EH (cell line): Measurements from ENCODE around the gene ZFHX2.
"Not testable (repeated sequence)": the region's sequence is repeated elsewhere in the genome, so short reads cannot be mapped to it uniquely, and the experiment has no call there.

Experiments used
- DNase-seq: peaks from one replicate; pipeline ENCODE4 v3.0.0-alpha.2; 2015; ENCODE audit warnings: low read depth

The ZFHX2 gene

GRCh38 chr14:23539248-23540140 lies 12.1 kb downstream of the ZFHX2 start:
- peak; percentile 51 for DNase-seq

DNA sequence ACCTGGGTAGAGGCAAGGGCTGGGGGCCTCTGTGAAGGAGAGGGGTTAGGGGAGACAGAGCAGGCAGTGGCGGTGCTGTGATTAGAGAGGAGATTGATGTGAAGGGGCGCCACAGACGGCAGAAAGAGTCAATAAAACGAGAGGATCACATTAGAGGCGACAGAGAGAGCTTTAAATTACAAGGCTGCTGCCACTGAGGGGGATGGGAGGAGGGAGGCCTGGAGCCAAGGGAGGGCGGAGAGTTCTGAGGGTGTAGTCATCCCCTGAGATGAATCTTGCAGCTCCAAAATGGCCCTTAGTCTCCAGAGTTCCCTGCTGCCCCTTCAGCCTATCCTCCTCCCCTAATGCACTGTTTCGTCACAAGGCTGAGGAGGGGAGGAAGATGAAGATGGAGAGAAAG lies 12.8 kb downstream of the ZFHX2 start:
- peak; percentile 56 for DNase-seq

- DNase-seq = no peak
Observed at GRCh38 chr14:23538050-23538718, 13.4 kb downstream of the ZFHX2 start.

DNA sequence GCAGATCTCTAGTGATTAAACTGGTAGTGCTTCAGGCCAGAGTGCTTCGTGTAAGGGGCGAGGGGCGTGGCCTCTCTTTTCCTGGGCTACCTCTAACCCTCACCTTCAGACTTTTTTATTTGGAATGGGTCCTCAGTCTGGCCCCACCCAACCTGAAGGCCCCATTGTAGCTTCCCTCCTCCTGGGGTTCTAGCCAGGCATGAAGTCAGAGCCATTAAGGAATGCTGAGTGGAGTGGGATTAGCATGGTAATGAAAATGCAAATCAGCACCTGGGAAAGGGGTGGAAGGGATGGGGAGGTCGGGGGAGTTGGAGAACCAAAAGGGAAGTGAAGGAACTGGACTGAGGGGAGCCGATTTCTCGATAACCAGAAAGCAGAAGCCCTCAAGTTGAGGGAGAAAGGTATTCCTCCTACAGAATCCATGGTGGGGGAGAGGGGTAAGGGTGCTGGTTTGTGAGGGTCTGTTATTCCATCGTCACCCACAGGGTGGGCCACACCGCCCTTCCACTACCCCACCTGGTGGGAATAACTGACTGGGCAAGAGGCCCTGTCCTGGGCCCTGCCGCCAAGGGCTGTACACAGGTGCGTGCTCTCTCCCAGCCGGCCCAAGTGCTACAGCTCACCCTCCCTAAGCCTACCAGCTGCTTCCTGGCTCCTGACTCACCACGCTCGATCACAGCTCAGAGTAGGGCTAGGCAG lies 14.1 kb downstream of the ZFHX2 start:
- DNase-seq = peak; percentile 29

- not testable (repeated sequence) for DNase-seq
Observed at GRCh38 chr14:23536906-23537305, 14.7 kb downstream of the ZFHX2 start.

- DNase-seq = no peak
Observed at GRCh38 chr14:23536494-23536893, 15.1 kb downstream of the ZFHX2 start.

GRCh38 chr14:23535943-23536342 lies 15.6 kb downstream of the ZFHX2 start:
- DNase-seq = no peak

DNA sequence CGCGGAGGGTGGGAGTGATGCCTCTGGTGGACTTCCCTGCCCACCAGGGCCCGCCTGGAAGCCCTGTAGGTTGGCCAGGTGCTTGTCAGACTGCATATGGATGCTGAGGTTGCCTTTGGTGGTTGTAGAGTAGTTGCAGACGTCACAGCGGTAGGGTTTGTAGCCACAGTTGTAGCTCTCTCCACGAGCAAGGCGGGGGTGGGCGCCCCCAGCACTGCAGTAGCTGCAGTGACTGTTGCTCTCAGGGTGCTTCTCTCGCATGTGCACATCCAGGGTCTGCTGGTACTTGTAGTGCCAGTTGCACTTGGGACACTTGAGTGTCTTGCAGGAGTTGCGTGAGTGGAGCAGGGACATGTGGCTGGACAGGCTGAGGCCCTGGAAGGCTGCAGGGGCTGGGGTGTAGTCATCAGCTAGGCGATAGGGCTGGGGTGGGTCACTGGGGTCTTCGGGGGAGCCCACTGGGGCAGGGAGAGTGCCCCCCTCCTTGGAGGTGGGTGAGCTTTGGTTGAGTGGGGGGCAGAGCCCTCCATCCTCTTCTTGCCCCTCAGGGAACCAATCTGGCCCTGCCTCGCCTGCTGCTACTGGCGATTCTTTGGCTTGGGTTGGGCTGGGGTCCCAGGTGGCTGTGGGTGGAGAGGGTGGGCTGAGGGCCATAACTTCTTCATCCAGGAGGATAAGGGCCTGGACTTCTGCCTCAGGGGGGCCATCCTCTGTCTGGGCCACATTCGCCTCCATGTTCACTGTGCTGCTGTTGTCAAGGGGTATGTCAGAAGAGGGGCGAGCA lies 17.7 kb downstream of the ZFHX2 start:
- no peak for DNase-seq

DNA sequence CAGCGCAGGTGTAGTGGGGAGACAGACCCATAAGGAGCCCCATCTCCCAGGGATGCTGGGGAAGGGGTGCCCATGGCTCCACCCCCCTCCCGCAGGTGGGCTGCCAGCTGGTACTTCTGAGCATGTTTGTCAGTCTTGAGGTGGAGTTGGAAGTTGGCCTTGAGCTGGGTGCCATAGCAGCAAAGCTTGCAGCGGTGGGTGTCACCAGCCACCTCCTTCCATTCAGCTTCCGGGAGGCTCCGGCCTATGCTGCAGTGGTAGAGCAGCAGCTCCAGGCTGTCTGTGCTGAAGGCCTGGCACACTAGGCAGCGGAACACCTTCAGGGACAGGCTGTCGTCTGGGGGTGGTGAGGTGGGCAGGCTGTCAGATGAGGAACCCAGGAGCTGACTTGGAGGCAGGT lies 18.9 kb downstream of the ZFHX2 start:
- no peak for DNase-seq

GRCh38 chr14:23531391-23531790 lies 20.2 kb downstream of the ZFHX2 start:
- DNase-seq = no peak

GRCh38 chr14:23530375-23531055 lies 21.1 kb downstream of the ZFHX2 start:
- peak; percentile 24 for DNase-seq

DNA sequence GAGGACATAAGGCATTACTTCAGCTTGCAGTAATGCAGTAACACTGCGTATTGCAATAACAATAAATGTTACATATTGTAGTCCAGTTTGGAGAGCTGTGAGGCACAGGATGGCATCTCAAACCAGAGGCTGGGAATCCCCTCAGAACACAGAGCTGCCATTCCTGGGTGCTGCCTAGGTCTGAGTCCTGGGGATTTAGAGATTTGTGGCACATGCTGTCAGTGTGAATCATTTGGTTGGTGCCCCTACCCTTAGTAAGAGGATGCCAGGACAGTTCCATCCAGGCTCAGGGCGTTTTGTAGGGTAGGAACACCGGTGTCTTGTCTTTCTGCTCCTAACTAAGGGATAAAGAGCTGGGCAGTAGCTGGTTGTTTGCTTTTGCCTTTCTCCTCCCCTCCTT lies 22.5 kb downstream of the ZFHX2 start:
- DNase-seq = no peak

- no peak for DNase-seq
Observed at GRCh38 chr14:23528555-23528954, 23.0 kb downstream of the ZFHX2 start.

DNA sequence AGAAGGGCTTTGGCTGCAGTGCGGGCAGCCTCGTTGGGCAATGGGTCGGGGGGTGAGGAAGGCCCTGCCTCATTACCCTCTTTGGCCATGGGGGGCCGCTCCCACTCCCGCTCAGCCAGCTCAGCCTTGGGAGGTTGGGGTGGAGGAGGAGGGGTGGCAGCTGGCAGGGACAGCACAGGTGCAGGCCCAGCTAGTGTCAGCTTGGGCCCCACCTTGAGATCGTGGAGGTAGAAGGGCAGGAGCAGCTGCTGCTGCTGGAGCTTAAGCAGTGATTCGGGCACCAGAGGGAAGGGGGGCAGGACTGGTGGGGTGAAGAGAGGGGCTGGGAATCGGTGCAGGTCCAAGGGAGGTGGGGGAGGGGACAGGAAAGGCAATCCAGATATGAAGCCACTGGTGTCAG lies 26.0 kb downstream of the ZFHX2 start:
- no peak for DNase-seq

DNA sequence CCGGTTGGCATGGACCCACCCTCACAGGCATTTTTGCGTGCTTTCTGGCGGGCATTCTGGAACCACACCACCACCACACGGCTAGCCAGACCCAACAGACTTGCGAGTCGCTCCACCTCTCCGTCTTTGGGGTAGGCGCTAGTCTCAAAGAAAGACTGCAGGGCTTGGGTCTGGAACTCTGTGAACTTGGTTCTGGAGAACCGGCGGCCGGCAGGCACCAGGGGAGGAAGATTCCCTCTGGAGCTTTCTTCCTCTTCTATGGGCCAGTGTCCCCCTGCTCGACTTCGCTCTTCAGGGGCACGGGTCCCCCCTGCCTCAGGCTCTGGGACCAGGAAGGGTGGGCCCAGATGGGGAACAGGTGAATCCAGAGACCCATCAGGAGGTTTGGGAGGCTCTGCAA lies 26.6 kb downstream of the ZFHX2 start:
- no peak for DNase-seq

DNA sequence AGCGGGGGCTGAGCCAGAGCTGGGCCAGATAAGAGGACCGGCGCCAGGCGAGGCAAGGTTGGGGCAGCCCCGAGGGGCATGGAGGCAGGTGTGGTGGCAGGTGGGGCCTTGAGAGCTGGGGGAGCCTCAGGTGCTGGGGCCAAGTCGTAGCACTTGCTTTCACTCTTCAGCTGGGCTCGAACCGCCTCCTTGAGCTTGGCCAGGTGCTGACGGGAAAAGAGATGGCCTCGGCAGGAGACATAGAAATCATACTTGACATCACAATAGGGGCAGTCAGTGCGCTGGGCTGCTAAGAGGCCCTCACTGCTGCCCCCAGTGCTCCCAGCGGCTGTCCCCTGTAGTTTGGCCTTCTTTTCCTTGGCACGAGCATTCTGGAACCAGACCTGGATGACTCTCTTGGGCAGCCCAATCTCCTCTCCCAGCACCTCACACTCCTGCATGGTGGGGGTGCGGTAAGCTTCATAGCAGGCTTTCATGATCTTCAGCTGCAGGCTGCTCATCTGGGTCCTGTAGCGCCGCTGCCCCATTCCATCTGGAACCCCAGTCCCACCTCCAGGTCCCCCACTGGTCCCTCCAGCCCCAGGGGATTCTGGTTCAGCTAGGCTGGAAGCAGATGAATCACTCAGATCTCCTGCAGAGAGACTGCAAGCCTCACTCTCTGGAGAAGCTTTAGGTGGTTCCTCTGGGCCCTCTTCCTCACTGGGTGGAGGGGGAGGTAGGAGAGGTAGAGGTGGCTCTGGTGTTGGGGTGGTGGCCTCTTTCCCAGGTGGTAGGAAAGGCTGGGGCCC lies 28.1 kb downstream of the ZFHX2 start:
- no peak for DNase-seq

- no peak for DNase-seq
Observed at GRCh38 chr14:23522643-23523198, 28.8 kb downstream of the ZFHX2 start.

GRCh38 chr14:23521785-23522640 lies 29.6 kb downstream of the ZFHX2 start:
- DNase-seq = no peak

DNA sequence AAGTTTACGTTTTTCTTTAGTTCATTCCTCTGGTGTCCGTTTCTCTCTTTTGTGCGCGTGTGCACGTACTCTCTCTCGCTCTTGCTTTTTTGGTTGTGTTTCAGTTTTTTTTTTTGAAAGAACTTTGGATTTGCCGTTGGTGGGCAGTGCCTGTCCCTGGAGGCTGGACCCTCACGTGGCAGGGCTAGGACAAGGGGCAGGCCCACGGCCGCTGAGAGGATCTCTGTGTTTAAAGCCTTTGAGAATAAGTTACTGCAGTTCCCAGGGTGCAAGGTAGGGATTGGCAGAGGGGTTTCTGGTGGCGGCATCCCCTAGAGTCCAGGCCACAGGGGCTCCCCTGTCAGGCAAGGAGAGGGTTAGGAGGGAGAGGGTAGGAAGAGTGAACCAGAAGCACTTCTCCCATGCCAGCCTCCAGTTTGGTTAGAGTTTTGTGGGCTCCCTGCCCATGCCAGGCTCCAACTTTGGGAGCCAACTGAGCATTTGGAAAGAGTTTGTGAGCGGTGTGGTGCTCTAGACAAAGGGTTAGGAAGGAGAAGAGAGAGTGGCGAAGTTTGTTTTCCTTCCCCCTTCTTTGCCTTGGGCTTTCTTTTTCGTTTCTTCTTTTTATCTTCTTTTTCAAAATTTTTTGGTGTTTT lies 30.5 kb downstream of the ZFHX2 start:
- DNase-seq = no peak
